Glutamatergic neuron (in vitro differentiated cells): Measurements from ENCODE around the gene CDYL. TPM values are rescaled to one million over a fixed set of nuclear protein-coding genes. Genes with fewer than 3 reads are reported as not detected.
A peak's percentile ranks its signal among the peaks of the same experiment; 100 is the strongest.

Experiments
- DNase-seq: peaks from one replicate; pipeline ENCODE4 v3.0.0; 2022
- H3K27ac Mint-ChIP-seq: one replicate; pipeline ENCODE4 v1.8.0; 2020; ENCODE audit warnings: mild to moderate bottlenecking, mixed read lengths, inconsistent platforms; ENCODE audit not compliant: unreplicated experiment
- H3K27me3 Mint-ChIP-seq: one replicate; pipeline ENCODE4 v1.8.0; 2020; ENCODE audit warnings: mild to moderate bottlenecking, moderate library complexity, mixed read lengths, inconsistent platforms; ENCODE audit not compliant: unreplicated experiment
- H3K36me3 Mint-ChIP-seq: one replicate; pipeline ENCODE4 v1.8.0; 2020; ENCODE audit warnings: mild to moderate bottlenecking, mixed read lengths, inconsistent platforms; ENCODE audit not compliant: unreplicated experiment
- H3K4me1 Mint-ChIP-seq: one replicate; pipeline ENCODE4 v1.8.0; 2020; ENCODE audit warnings: mild to moderate bottlenecking, low read depth, mixed read lengths, inconsistent platforms; ENCODE audit not compliant: unreplicated experiment
- H3K4me3 Mint-ChIP-seq: one replicate; pipeline ENCODE4 v1.8.0; 2020; ENCODE audit warnings: mild to moderate bottlenecking, mixed read lengths, inconsistent platforms; ENCODE audit not compliant: unreplicated experiment
- H3K9me3 Mint-ChIP-seq: one replicate; pipeline ENCODE4 v1.8.0; 2020; ENCODE audit warnings: mild to moderate bottlenecking, moderate library complexity, mixed read lengths, inconsistent platforms; ENCODE audit not compliant: unreplicated experiment
- CTCF ChIP-seq: fragments of 200-600 bp; sonication (generic); IDR thresholded peaks from one replicate; pipeline ENCODE4 v1.5.0; 2021; ENCODE audit not compliant: partially characterized antibody, unreplicated experiment
- total RNA-seq: library from RNA; stranded (reverse); fragmentation: NEBNext Ultra II Directional; extraction: Animal tissue kit (Norgen Biotek cat#: 25700); gene quantifications from one replicate; pipeline ENCODE4 v1.2.1, GENCODE V29; 2021; ENCODE audit not compliant: unreplicated experiment

Gene CDYL
- total RNA-seq, 1 donor from 2014 or later = 63.3 TPM

DNA sequence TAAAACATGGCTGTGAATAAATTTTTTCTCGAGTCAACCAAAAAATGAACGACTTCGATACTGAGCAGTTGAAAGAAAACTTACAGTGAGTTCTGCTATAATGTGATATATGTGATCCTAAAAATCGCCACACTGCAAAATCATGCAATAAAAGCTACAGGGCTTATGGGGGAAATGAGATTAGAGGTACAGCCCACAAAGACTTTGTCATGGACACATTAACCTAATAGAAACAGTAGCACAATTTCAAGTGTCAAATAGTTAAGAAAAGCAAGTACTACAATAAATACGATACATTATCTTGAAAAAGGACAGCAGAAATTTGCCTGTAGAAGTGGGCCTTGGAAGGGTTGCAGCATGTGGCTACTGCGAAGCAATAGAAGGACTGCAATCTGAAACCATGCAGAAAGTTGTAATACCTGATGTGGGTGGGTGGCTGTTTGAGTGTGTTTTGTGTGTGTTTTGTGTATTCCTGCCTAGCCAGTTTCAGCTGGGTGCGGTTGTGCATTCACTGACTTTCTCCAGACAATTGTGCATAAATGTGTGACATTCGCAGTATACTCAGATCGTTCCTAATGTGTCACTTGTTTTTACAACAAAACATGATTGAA is 148.6 kb downstream of the CDYL start:
- DNase-seq = no peak
- H3K27me3 Mint-ChIP-seq = peaks cover 5% of the 10 kb centered on the region
- no peak for TF ChIP-seq CTCF
- H3K36me3 Mint-ChIP-seq = no peaks in the 10 kb centered on the region
- peaks cover 17% of the 10 kb centered on the region for H3K4me1 Mint-ChIP-seq
- H3K27ac Mint-ChIP-seq = no peak overlapping the region
- peaks cover 2% of the 10 kb centered on the region for H3K9me3 Mint-ChIP-seq
- H3K4me3 Mint-ChIP-seq = no peak overlapping the region

DNA sequence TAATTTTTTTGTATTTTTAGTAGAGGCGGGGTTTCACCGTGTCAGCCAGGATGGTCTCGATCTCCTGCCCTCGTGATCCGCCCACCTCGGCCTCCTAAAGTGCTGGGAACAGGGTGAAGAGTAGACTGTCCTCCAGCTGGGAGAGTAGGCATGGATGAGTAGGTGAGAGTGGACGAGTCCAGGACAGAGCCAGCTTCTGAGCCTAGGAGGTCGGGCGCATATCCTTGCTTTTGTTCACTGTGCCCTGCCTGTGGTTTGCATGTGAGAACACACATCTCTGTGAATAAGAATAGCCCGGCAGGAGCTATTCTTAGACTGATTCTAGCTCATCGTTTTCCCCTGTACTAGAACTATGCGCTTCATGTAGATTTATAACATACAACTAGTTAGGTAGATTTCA is 149.4 kb downstream of the CDYL start:
- peaks cover 5% of the 10 kb centered on the region for H3K27me3 Mint-ChIP-seq
- no peak for DNase-seq
- H3K4me1 Mint-ChIP-seq = peaks cover 20% of the 10 kb centered on the region

GRCh38 chr6:4928426-4928825 is 152.2 kb downstream of the CDYL start:
- Mint-ChIP-seq H3K27me3 (peaks cover 3% of the 10 kb centered on the region), H3K27ac (no peak overlapping the region), H3K9me3 (peaks cover 15% of the 10 kb centered on the region), H3K4me1 (peaks cover 39% of the 10 kb centered on the region), H3K4me3 (no peak overlapping the region), H3K36me3 (no peaks in the 10 kb centered on the region)
- TF ChIP-seq CTCF = no peak
- no peak for DNase-seq

More for the DNA sequence above, 149.4 kb downstream of the CDYL start:
- no peak for TF ChIP-seq CTCF
- Mint-ChIP-seq H3K9me3 (peaks cover 2% of the 10 kb centered on the region), H3K4me3 (no peak overlapping the region), H3K27ac (no peak overlapping the region), H3K36me3 (no peaks in the 10 kb centered on the region)

DNA sequence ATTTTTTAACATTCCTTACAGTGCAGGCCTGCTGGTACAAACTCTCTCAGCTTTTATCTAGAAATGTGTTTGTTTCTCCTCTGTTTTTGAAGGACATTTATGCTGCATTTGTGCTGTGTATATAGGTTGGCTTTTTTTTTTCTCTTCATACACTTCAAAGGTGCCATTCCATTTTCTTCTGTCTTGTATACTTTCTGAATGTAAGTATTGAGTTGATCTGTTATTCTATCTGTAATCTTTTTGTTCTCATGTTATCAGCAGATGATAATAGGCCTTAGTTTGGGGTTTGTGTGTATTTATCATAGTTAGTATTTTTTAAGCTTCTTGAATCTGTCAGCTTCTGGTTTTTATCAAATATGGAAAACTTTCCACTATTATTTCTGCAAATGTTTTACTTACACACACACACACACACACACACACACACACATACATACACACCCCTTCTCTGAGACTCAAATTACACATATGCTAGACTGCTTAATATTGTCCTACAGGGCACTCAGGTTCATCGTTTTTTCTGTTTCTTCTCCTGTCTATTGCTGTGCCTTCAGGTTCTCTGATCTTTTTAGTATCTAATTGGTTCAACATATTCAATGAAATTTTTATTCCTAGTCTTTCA is 153.0 kb downstream of the CDYL start:
- Mint-ChIP-seq H3K9me3 (peaks cover 13% of the 10 kb centered on the region), H3K4me3 (no peak overlapping the region), H3K36me3 (no peaks in the 10 kb centered on the region), H3K27me3 (peaks cover 3% of the 10 kb centered on the region), H3K4me1 (peaks cover 43% of the 10 kb centered on the region), H3K27ac (peak overlapping the region; percentile 6)
- DNase-seq = no peak
- no peak for TF ChIP-seq CTCF

DNA sequence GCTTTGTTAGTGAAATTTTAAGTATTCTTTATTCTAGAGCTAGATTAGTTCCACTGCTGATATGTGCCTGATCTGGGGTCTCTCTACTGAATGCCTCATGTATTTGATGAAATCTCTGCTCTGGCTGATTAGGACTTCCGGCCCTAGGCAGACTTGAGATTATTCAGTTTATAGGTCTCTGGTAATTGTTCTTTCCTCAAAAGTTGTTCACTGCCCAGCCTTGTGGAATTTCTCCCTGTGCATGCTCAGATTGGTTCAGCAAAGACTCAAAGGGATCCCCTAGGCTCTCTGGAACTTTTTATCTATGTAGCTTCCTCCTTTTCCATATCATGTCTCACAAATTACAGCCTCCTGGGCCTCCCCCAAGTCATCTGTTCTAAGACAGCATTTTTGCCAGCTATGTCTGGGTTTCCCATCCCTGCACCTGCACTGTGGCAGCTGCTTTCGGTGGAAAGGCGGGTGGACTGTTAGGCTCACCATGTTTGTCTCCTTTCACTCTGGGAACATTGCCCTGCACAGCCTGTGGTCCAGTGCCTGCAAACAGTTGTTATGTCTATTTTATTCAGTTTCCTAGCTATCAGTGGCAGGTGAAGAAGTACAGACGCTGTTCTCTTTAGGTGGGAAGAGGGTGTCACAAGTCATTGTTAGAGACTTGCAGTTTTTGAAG is 154.0 kb downstream of the CDYL start:
- Mint-ChIP-seq H3K36me3 (no peaks in the 10 kb centered on the region), H3K27me3 (peaks cover 3% of the 10 kb centered on the region), H3K9me3 (peaks cover 13% of the 10 kb centered on the region), H3K4me1 (peaks cover 46% of the 10 kb centered on the region), H3K27ac (peak overlapping the region; percentile 17), H3K4me3 (no peak overlapping the region)
- DNase-seq = no peak
- TF ChIP-seq CTCF = no peak
